HepG2 (cell line): ENCODE results near the gene MYL4. TPM values are rescaled to one million over a fixed set of nuclear protein-coding genes. Genes with fewer than 3 reads are reported as not detected.

Experiments used
- ATAC-seq: fragments of 200-7000 bp; cut with Tn5 transposase; 3 replicates; pipeline ENCODE4 v1.9.1; 2020; ENCODE audit warnings: mild to moderate bottlenecking, moderate library complexity
- BruUV-seq: library from RNA; stranded (reverse); fragments of 400-500 nt; replicated peaks from 2 replicates; lab custom pipeline; 2021; lab: Mats Ljungman, UMichigan
- CTCF ChIA-PET: fragments of 300-600 bp; formaldehyde crosslinking; extraction: SDS; loops from one replicate; lab custom pipeline; 2021; ENCODE audit warnings: low total read pairs, inconsistent platforms, low intra/inter-chr PET ratio; lab: Yijun Ruan, JAX
- POLR2A ChIA-PET: fragments of 350-600 bp; sonication (Branson Sonifier 250); formaldehyde crosslinking; loops from one replicate; lab custom pipeline; 2020; ENCODE audit warnings: antibody characterized with exemption, inconsistent platforms; lab: Yijun Ruan, JAX
- DNase-seq: peaks from one replicate; pipeline ENCODE4 v3.0.0-alpha.2; 2015; ENCODE audit warnings: low spot score
- FAIRE-seq: peaks from 3 replicates; lab custom pipeline; 2011; peaks lifted over from hg19 to GRCh38; lab: Jason Lieb, UNC
- H2AFZ ChIP-seq: one replicate; pipeline ENCODE4 v1.6.1; 2011; ENCODE audit warnings: low read length, inconsistent platforms
- H3K27ac ChIP-seq: fragments of 300-600 bp; 3 replicates; pipeline ENCODE4 v1.8.0; 2011; ENCODE audit warnings: mixed run types, mild to moderate bottlenecking, mixed read lengths, low read length, inconsistent platforms; ENCODE audit not compliant: insufficient read depth; ENCODE audit errors: extremely low read length
- H3K27me3 ChIP-seq, 2 experiments: fragments of 200-600 bp in 1 of 2; 2 replicates in 1 of 2; 3 replicates in 1 of 2; pipeline versions ENCODE4 v1.6.0 to v1.8.0; 2011; ENCODE audit warnings: low read length in 2 of 2, mild to moderate bottlenecking in 2 of 2, moderate library complexity in 2 of 2, inconsistent platforms in 1 of 2; ENCODE audit not compliant: insufficient read depth in 2 of 2, control insufficient read depth in 1 of 2
- H3K36me3 ChIP-seq, 2 experiments: fragments of 200-600 bp in 1 of 2; replicated peaks in 1 of 2; 2 replicates in 1 of 2; 3 replicates in 1 of 2; pipeline versions ENCODE4 v1.5.1 to v1.8.0; 2011; ENCODE audit warnings: low read length in 2 of 2, inconsistent platforms in 1 of 2; ENCODE audit not compliant: insufficient read depth in 2 of 2, control insufficient read depth in 1 of 2
- H3K4me1 ChIP-seq: 2 replicates; pipeline ENCODE4 v1.5.1; 2012; ENCODE audit warnings: low read length, inconsistent platforms; ENCODE audit not compliant: insufficient read depth
- H3K4me2 ChIP-seq: 2 replicates; pipeline ENCODE4 v1.6.0; 2011; ENCODE audit warnings: low read depth, low read length, inconsistent platforms
- H3K4me3 ChIP-seq, 3 experiments: fragments of 200-600 bp in 1 of 3; sonication (generic), shearing (Covaris generic) in 1 of 3; replicated peaks in 1 of 3; 2 replicates each; pipeline ENCODE4 v1.5.1; 2011 to 2016; ENCODE audit warnings: low read length in 3 of 3, inconsistent platforms in 2 of 3, low read depth in 2 of 3, mild to moderate bottlenecking in 2 of 3, control low read depth in 1 of 3, mixed read lengths in 1 of 3; ENCODE audit not compliant: insufficient read depth in 1 of 3
- H3K79me2 ChIP-seq: one replicate; pipeline ENCODE4 v1.6.1; 2011; ENCODE audit warnings: low read length, inconsistent platforms; ENCODE audit not compliant: insufficient read depth
- H3K9ac ChIP-seq: 2 replicates; pipeline ENCODE4 v1.6.0; 2011; ENCODE audit warnings: mild to moderate bottlenecking, low read depth, low read length, inconsistent platforms; ENCODE audit not compliant: insufficient read depth
- H3K9me3 ChIP-seq: 2 replicates; pipeline ENCODE4 v1.5.1; 2012; ENCODE audit warnings: mild to moderate bottlenecking, low read length
- H4K20me1 ChIP-seq: 2 replicates; pipeline ENCODE4 v1.6.0; 2011; ENCODE audit warnings: inconsistent platforms, mild to moderate bottlenecking, low read length, moderate library complexity; ENCODE audit not compliant: insufficient read depth
- HNRNPH1 ChIP-seq: fragments of 200-400 bp; formaldehyde crosslinking; optimal IDR thresholded peaks from 2 replicates; pipeline ENCODE3; 2017; ENCODE audit warnings: mild to moderate bottlenecking, low read depth, low read length
- MAFF ChIP-seq: IDR thresholded peaks from 2 replicates; pipeline ENCODE4 v1.6.1; 2011; ENCODE audit warnings: low read depth, low read length, improper control_type of control experiment
- MAFK ChIP-seq, 2 experiments: IDR thresholded peaks in 1 of 2; conservative IDR thresholded peaks in 1 of 2; 2 replicates each; pipeline ENCODE4 v1.6.1; 2011; ENCODE audit warnings: improper control_type of control experiment in 2 of 2, low read length in 2 of 2
- MED1 ChIP-seq: sonication (generic); formaldehyde crosslinking; IDR thresholded peaks from 2 replicates; pipeline ENCODE4 v1.4.0; 2020; ENCODE audit warnings: missing genetic modification reagents
- ZNF788 ChIP-seq: sonication (generic); formaldehyde crosslinking; IDR thresholded peaks from 2 replicates; pipeline ENCODE4 v1.5.0; 2020; ENCODE audit warnings: mild to moderate bottlenecking, missing genetic modification reagents, borderline replicate concordance
- WGBS: methylation state at CpG from one replicate; pipeline ENCODE4 v1.1.6; 2017; ENCODE audit warnings: low lambda C conversion rate; 5-methylcytosine and 5-hydroxymethylcytosine counted together
- in situ Hi-C: cut with HindIII; loops from 2 replicates; pipeline ENCODE4 v1.10.0; 2017; ENCODE audit warnings: low pct_unique_long_range_greater_than_20kb; ENCODE audit not compliant: extremely low pct_ligation_motif_present
- intact Hi-C: fragments of 100-400 bp; cut with micrococcal nuclease; formaldehyde crosslinking; loops from one replicate; pipeline ENCODE4 v1.10.0; 2022; ENCODE audit not compliant: unreplicated experiment
- polyA plus RNA-seq, 8 experiments: library from polyadenylated mRNA; depleted of rRNA in 3 of 8; stranded (reverse) in 7 of 8; unstranded in 1 of 8; fragments of >200 nt; fragmentation: Illumina TruSeq in 4 of 8; extraction: Trizol in 4 of 8; gene quantifications; 2 replicates each; pipeline versions ENCODE4 v1.2.1 to v1.2.3, GENCODE V29; 2011 to 2016; ENCODE audit warnings: low read depth in 4 of 8, missing spikeins in 1 of 8, mixed read lengths in 1 of 8; ENCODE audit not compliant: insufficient read depth in 1 of 8
- small RNA-seq, 3 experiments: library from RNA; depleted of rRNA; stranded (forward); fragments of <200 nt; gene quantifications; one replicate each; pipeline ENCODE3, GENCODE V24; 2012; ENCODE audit warnings: low read depth in 2 of 3, low replicate concordance in 1 of 3; ENCODE audit not compliant: insufficient read length in 3 of 3, insufficient read depth in 2 of 3
- total RNA-seq, 5 experiments: library from RNA; depleted of rRNA; stranded (reverse); fragments of >200 nt; fragmentation: Illumina TruSeq; extraction: Trizol; gene quantifications; 2 replicates each; pipeline ENCODE4 v1.2.3, GENCODE V29; 2016; ENCODE audit warnings: low read depth in 1 of 5

The MYL4 gene
- total and polyA plus RNA-seq, 2 of the 13 experiments (the other 11 are each of a cell fraction or from before 2014, with no cell fraction given), result not detected

DNA sequence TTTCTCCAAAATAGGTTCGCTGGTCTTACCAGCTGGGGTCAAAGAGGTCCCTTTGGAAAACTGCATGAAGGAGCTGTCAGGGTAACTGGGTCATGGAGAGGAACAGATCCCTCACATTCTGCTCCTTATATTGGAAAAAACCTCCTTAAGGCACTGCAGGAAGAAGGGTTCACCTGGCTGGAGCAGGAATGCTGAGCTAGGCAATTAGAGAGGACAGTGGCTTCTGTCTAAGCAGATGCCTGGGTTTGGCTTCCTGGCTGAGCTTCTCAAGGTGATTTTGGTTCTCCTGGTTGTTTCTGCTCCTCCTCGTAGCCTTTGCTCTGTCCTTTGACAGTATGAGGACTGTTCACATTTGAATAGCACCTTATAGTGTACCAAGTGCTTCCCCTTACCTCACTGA lies 64.1 kb downstream of the MYL4 start:
- TF ChIP-seq MED1 (CRISPR knock-in tag) (no peak), MAFF (peak; percentile 86), MAFK (conservative IDR thresholded peaks at IDR 0.05 in 1 of 2, IDR thresholded peaks at IDR 0.05 in 1 of 2; ENCODE audit: low read length in 2 of 2) (peak; percentile 87 to 93), ZNF788 (CRISPR knock-in tag) (no peak), HNRNPH1 (no peak)
- no peak overlapping the region for H2AFZ ChIP-seq
- H3K4me2 ChIP-seq, result no peak overlapping the region
- intact Hi-C loops, result no loop called here
- H3K36me3 ChIP-seq, result no peaks in the 10 kb centered on the region
- no peak overlapping the region for H3K9ac ChIP-seq
- in situ Hi-C loops, result no loop called here
- peaks cover 24% of the 10 kb centered on the region for H3K4me1 ChIP-seq
- POLR2A ChIA-PET, result no interaction called here
- 39% methylated on average over 2 of the region's 2 CpGs for WGBS
- peaks cover 0 to 17% of the 10 kb centered on the region in 2 experiments; a peak in 3 of 5 replicates for H3K27me3 ChIP-seq
- peaks cover 4% of the 10 kb centered on the region; the same call in 1 of the 2 replicates for H3K9me3 ChIP-seq
- BruUV-seq, result no TSS peak
- no peak overlapping the region for H3K4me3 ChIP-seq
- no peak overlapping the region for H3K27ac ChIP-seq
- no peaks in the 10 kb centered on the region for H3K79me2 ChIP-seq
- CTCF ChIA-PET, result no interaction called here
- DNase-seq, result no peak
- no peaks in the 10 kb centered on the region for H4K20me1 ChIP-seq
- FAIRE-seq, result no peak
- no peak for ATAC-seq

Small RNA genes within 50 kb of the gene (small RNA-seq; reads per million reads assigned to genes)
- 0 reads per million in 3 experiments for gene RNU7-186P

Other genes starting within 250 kb of the MYL4 start
- not detected in 2 replicates for gene RPRML, start 230.1 kb upstream of the MYL4 start, total RNA-seq (2016; rRNA removed; fragmentation: Illumina TruSeq; extraction: Trizol)
- not detected in 2 replicates for gene RPRML, start 230.1 kb upstream of the MYL4 start, polyA plus RNA-seq (2011; rRNA removed)
- gene CDC27, start 20.1 kb upstream of the MYL4 start, total RNA-seq (2016; rRNA removed; fragmentation: Illumina TruSeq; extraction: Trizol), result 102 and 162 TPM in 2 replicates
- gene CDC27, start 20.1 kb upstream of the MYL4 start, polyA plus RNA-seq (2011; rRNA removed), result 55.9 and 80.7 TPM in 2 replicates
- 0.15 and 0.31 TPM in 2 replicates for gene ITGB3, start 44.5 kb downstream of the MYL4 start, total RNA-seq (2016; rRNA removed; fragmentation: Illumina TruSeq; extraction: Trizol)
- gene ITGB3, start 44.5 kb downstream of the MYL4 start, polyA plus RNA-seq (2011; rRNA removed), result 0.09 and 0.10 TPM in 2 replicates
- gene EFCAB13, start 114.6 kb downstream of the MYL4 start, total RNA-seq (2016; rRNA removed; fragmentation: Illumina TruSeq; extraction: Trizol), result 0.71 and 0.73 TPM in 2 replicates
- gene EFCAB13, start 114.6 kb downstream of the MYL4 start, polyA plus RNA-seq (2011; rRNA removed), result 0.22 and 0.57 TPM in 2 replicates